NCI-H526 (cell line): ENCODE results near the gene FOXD4.
"Not testable (repeated sequence)": the region's sequence is repeated elsewhere in the genome, so short reads cannot be mapped to it uniquely, and the experiment has no call there.

ENCODE experiments used
- DNase-seq, 2 experiments: peaks; one replicate each; lab custom pipeline; 2025; lab: John Stamatoyannopoulos, UW

FOXD4 gene

GRCh38 chr9:93909-94308 is 24.3 kb downstream of the FOXD4 start:
- not testable (repeated sequence) for DNase-seq

GRCh38 chr9:90851-91250 is 27.4 kb downstream of the FOXD4 start:
- DNase-seq: not testable (repeated sequence)

- not testable (repeated sequence) for DNase-seq
Measured at GRCh38 chr9:88396-89037, 29.7 kb downstream of the FOXD4 start.

GRCh38 chr9:87860-88259 is 30.4 kb downstream of the FOXD4 start:
- DNase-seq: not testable (repeated sequence)

- not testable (repeated sequence) for DNase-seq
Measured at GRCh38 chr9:87105-87504, 31.1 kb downstream of the FOXD4 start.

- not testable (repeated sequence) for DNase-seq
Measured at GRCh38 chr9:86697-87096, 31.5 kb downstream of the FOXD4 start.

- DNase-seq: not testable (repeated sequence)
Measured at GRCh38 chr9:82932-83689, 35.1 kb downstream of the FOXD4 start.

GRCh38 chr9:78333-78732 is 39.9 kb downstream of the FOXD4 start:
- not testable (repeated sequence) for DNase-seq

- DNase-seq: not testable (repeated sequence)
Measured at GRCh38 chr9:76389-76788, 41.8 kb downstream of the FOXD4 start.

- DNase-seq: not testable (repeated sequence)
Measured at GRCh38 chr9:73900-74525, 44.2 kb downstream of the FOXD4 start.

- peak in 1 of 2 experiments; percentile 23 for DNase-seq
Measured at GRCh38 chr9:73076-73899, 44.9 kb downstream of the FOXD4 start.
